H1 (cell line): ENCODE results near the gene PTDSS2.

Source experiments
- SP1 ChIP-seq: IDR thresholded peaks from 2 replicates; pipeline ENCODE4 v1.6.1; 2011; ENCODE audit warnings: low read depth, low read length
- TF ChIP-seq, protein P1 (sequence below), 3 experiments: IDR thresholded peaks; 1 replicate in 2 of 3; 2 replicates in 1 of 3; pipeline versions ENCODE4 v1.5.1 to v1.6.1; 2011; ENCODE audit warnings: low read length in 3 of 3, mild to moderate bottlenecking in 3 of 3, inconsistent platforms in 2 of 3, low read depth in 1 of 3, moderate library complexity in 1 of 3; ENCODE audit not compliant: insufficient read depth in 1 of 3; ENCODE audit errors: control extremely low read depth in 1 of 3

DNA sequence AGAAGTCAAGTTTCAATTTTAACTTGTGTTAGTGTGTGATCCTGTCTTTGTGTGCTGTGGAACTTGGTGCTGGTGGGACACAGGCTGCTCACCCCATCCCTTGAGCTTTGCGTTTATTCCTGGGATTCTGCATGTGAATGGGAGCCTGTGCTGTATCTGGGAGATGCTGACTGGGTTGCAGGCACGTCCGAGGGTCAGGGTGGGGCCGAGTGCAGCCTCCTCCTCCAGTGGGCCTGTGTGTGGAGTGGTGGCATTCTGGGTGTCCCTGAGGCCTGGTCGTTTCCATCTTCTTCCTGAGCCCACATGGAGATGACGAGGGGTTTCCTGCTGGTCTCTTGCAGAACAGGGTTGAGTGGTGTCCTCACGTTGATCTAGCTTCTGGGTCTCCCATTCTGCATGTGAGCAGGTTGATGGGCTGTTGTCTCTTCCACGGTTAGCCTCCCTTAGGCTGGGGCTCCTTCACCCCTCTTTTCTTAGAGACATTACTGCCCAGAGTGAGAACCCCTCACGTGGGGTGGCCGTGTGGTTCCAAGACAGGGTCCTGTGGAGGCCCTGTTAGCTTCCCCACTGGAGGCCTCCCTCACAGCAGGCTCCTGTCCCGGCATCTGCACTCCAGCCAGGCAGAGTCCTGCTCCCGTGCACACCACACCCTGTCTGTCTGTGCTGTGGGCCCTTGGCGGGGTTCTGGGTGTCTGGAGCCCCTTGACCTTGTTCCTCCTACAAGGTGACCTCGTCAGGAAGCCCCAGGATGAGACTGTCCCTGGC, 4.9 kb downstream of the PTDSS2 start:
- no peak for TF ChIP-seq SP1
- TF ChIP-seq, protein P1, sequence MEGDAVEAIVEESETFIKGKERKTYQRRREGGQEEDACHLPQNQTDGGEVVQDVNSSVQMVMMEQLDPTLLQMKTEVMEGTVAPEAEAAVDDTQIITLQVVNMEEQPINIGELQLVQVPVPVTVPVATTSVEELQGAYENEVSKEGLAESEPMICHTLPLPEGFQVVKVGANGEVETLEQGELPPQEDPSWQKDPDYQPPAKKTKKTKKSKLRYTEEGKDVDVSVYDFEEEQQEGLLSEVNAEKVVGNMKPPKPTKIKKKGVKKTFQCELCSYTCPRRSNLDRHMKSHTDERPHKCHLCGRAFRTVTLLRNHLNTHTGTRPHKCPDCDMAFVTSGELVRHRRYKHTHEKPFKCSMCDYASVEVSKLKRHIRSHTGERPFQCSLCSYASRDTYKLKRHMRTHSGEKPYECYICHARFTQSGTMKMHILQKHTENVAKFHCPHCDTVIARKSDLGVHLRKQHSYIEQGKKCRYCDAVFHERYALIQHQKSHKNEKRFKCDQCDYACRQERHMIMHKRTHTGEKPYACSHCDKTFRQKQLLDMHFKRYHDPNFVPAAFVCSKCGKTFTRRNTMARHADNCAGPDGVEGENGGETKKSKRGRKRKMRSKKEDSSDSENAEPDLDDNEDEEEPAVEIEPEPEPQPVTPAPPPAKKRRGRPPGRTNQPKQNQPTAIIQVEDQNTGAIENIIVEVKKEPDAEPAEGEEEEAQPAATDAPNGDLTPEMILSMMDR (IDR thresholded peaks at IDR 0.05; ENCODE audit: control extremely low read depth in 1 of 3, insufficient read depth in 1 of 3, low read depth in 1 of 3, low read length in 3 of 3) = no peak
